ENCODE results near the gene BMP6.
"Not testable (repeated sequence)": the region's sequence is repeated elsewhere in the genome, so short reads cannot be mapped to it uniquely, and the experiment has no call there.

BMP6 gene

GRCh38 chr6:7794509-7794908 lies 68.6 kb downstream of the BMP6 start:
- no peak for DNase-seq (ENCODE audit: low spot score)

GRCh38 chr6:7797386-7797785 lies 71.5 kb downstream of the BMP6 start:
- DNase-seq (ENCODE audit: low spot score): no peak

GRCh38 chr6:7798751-7799150 lies 72.9 kb downstream of the BMP6 start:
- DNase-seq (ENCODE audit: low spot score): no peak

- no peak for DNase-seq (ENCODE audit: low spot score)
Observed at GRCh38 chr6:7802662-7803061, 76.8 kb downstream of the BMP6 start.

GRCh38 chr6:7803214-7803613 lies 77.3 kb downstream of the BMP6 start:
- no peak for DNase-seq (ENCODE audit: low spot score)

GRCh38 chr6:7805078-7805849 lies 79.4 kb downstream of the BMP6 start:
- no peak for DNase-seq (ENCODE audit: low spot score)

- DNase-seq (ENCODE audit: low spot score): no peak
Observed at GRCh38 chr6:7805850-7806214, 79.9 kb downstream of the BMP6 start.

GRCh38 chr6:7806711-7807110 lies 80.8 kb downstream of the BMP6 start:
- no peak for DNase-seq (ENCODE audit: low spot score)

GRCh38 chr6:7809346-7809745 lies 83.4 kb downstream of the BMP6 start:
- DNase-seq (ENCODE audit: low spot score): no peak

GRCh38 chr6:7811441-7811840 lies 85.5 kb downstream of the BMP6 start:
- no peak for DNase-seq (ENCODE audit: low spot score)

- no peak for DNase-seq (ENCODE audit: low spot score)
Observed at GRCh38 chr6:7812623-7813022, 86.7 kb downstream of the BMP6 start.

- no peak for DNase-seq (ENCODE audit: low spot score)
Observed at GRCh38 chr6:7813193-7813592, 87.3 kb downstream of the BMP6 start.

- peak; percentile 41 for DNase-seq (ENCODE audit: low spot score)
Observed at GRCh38 chr6:7813704-7814103, 87.8 kb downstream of the BMP6 start.

- no peak for DNase-seq (ENCODE audit: low spot score)
Observed at GRCh38 chr6:7815716-7816115, 89.8 kb downstream of the BMP6 start.

- DNase-seq (ENCODE audit: low spot score): not testable (repeated sequence)
Observed at GRCh38 chr6:7817184-7817583, 91.3 kb downstream of the BMP6 start.

GRCh38 chr6:7818257-7819214 lies 92.6 kb downstream of the BMP6 start:
- no peak for DNase-seq (ENCODE audit: low spot score)

- no peak for DNase-seq (ENCODE audit: low spot score)
Observed at GRCh38 chr6:7819431-7820015, 93.6 kb downstream of the BMP6 start.

- DNase-seq (ENCODE audit: low spot score): no peak
Observed at GRCh38 chr6:7820288-7820835, 94.5 kb downstream of the BMP6 start.

GRCh38 chr6:7821426-7821825 lies 95.5 kb downstream of the BMP6 start:
- DNase-seq (ENCODE audit: low spot score): no peak

GRCh38 chr6:7823552-7823951 lies 97.7 kb downstream of the BMP6 start:
- no peak for DNase-seq (ENCODE audit: low spot score)

- DNase-seq (ENCODE audit: low spot score): no peak
Observed at GRCh38 chr6:7825986-7826385, 100.1 kb downstream of the BMP6 start.

GRCh38 chr6:7827142-7827541 lies 101.2 kb downstream of the BMP6 start:
- no peak for DNase-seq (ENCODE audit: low spot score)

GRCh38 chr6:7828124-7828523 lies 102.2 kb downstream of the BMP6 start:
- no peak for DNase-seq (ENCODE audit: low spot score)

Data from iPS-NIHi11 (cell line).